Activated CD4-positive, alpha-beta T cell treated with anti-CD3 and anti-CD28 coated beads for 48 hours (primary cell): ENCODE results near the gene PEX14.
A peak's percentile ranks its signal among the peaks of the same experiment; 100 is the strongest.

ENCODE experiments used
- DNase-seq: peaks from one replicate; pipeline ENCODE4 v3.0.0-alpha.2; 2020

Gene PEX14

DNA sequence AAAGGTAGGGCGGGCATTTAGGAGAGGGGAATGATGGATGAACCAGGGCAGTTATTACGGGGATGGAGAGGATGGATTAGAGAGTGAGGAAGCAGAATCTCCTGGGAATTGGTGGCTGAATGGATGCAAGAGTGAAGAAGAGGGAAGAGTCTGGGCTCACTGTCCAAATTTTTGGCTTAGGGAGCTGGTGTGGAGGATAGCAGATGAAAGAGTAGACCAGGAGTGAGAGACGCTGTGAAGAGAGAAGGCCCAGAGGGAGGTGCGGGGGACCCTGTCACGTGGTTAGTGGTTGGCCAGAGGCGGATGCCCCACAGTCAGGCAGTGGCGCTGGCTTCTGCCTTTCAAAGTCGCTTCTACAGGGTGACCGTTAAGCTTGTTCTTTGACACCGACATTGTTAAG, 78.4 kb downstream of the PEX14 start:
- DNase-seq: no peak

DNA sequence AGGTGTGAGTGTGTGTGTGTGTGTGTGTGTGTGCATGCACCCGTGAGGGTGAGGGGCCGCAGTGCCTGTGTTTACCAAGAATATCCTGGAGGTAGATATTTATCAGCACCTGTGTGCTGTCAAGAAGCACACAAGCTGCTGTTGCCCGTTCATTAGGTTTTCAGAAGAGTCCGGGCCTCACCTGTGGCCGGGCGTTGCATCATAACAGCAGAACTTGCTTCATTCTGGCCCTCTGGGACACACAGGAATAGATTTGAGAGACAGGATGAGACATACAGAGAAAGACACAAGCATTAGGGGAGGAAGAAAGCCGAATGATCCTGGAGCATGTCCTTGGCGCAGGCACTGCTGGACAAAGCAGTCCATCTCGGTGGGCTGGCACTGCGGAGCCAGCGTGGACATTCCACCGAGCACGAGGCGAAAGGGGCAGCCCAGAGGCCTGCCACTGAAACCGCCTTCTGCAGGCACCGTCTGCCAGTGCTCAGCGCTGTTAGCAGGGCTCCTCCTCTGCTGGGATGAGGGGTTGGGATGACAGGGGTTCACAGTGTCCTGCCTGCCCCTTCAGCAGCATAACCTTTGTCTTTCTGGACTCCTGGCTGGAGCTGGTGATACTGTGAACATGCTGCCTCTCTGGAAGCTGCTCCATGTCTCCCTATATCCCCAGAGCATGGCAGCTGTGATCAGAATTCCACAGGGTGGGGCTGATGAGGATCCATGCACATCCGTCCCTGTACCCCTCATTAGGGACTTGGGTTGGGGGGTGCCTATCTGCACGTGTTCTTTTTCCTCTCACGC, 81.1 kb downstream of the PEX14 start:
- no peak for DNase-seq

DNA sequence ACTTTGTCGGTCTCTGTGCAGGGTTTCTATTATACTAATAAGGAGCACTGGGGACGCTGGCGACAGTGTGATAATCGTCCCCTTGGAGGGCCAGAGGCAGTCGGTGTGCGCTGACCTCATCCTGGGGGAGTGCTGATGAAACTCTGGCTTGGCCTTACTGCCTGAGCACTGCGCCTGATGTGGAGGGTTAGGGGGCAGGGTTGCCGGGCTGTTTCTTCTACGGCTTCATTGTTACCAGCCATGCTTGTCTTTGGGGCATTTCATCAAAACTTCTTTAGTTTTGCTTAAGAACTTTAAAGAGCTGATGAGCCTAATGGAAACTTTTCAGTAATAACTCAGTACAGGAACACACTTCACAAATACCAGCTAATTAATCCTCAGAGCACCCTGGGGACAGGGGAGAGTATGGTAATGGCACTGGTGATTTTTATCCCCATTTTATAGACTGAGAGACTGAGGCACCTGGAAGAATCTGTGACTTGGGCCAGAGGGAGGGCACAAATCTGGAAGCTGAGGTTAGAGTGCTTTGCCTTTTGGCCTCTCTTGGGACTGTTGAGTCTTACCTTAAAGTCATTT, 81.8 kb downstream of the PEX14 start:
- no peak for DNase-seq

DNA sequence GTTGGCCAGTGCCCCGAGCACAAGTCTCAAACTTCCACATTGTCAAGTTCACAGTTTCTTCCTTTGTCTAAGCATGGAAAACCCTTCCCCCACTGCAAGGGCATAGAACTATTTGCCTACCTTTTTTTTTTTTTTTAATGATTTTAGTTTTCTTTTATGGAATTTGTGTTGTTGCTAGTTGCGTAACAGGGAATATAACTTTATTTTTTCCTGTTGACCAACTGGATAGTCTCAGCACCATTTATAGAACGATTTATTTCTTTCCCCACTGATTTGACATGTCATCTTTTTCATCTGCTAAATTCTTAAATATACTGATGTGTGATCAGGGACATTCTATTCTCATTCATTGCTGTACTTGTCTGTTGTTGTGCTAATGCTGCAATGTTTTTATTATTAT, 83.0 kb downstream of the PEX14 start:
- no peak for DNase-seq

DNA sequence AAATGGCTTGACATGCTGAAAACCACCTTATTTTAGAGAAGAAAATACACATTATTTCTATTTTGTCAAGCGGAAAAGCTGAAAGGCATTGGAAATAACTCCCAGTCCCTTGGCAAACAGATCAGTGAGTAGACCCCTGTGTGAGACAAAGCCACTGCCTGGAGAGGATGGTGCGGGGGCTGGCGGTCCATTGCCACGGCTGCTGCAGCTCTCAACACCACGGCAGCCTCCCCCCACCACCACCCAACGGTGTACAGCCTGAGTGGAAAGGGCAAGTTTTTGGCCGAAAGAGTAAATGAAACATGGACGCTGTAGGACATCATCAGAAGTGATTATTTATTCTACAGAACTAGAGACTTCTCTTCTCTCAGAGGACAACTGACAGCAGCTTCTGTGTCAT, 84.6 kb downstream of the PEX14 start:
- no peak for DNase-seq

DNA sequence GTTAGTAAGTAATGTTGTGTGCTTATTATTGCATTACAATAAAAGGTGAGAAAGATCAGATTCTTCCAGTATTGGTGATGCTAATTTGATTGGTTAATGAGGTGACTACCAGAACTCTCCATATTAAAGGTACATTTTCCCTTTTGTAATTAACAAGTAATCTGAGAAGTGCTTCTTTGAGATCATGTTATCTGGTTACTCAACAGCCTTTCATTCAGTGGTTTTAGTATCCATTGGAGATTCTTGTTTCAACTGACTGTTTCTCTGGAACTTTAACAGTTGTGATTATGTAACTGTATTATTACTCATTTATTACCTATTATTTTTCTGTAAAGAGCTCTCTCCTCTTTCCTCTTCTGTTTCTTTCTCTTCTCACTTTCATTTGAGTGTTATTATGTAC, 86.7 kb downstream of the PEX14 start:
- DNase-seq: no peak

DNA sequence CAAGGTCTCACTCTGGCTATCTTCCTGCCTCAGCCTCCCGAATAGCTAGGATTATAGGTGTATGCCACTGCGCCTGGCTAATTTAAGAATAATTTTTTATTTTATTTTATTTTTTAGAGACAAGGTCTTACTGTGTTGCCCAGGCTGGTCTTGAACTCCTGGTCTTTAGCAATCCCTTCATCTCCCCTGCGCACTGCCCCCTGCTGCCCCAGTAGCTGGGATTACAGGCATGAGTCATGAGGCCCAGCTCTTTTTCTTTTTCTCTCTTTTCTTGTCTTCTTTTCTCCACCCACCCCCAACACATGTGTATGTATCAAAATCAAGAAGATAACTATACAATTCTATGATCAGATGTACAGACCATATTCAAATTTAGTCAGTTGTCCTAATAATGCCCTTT, 87.2 kb downstream of the PEX14 start:
- DNase-seq: peak; percentile 24

DNA sequence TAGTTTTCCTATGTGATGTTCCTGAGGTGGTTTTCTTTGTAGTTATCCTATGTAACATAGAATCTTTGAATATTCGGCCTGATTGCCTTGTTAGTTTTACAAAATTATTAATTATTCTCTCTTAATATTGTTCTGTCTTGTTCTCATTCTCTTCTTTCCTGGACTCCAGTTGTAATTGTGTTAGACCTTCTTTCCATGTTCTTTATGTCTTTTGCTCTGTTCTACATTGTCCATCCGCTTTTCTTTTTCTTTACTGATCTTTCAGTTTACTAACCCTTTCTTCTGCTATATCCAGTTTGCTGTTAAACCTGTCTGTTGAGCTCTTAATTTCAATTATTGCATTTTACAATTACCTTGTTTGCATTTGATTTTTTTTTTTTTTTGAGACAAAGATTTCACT, 89.3 kb downstream of the PEX14 start:
- no peak for DNase-seq

DNA sequence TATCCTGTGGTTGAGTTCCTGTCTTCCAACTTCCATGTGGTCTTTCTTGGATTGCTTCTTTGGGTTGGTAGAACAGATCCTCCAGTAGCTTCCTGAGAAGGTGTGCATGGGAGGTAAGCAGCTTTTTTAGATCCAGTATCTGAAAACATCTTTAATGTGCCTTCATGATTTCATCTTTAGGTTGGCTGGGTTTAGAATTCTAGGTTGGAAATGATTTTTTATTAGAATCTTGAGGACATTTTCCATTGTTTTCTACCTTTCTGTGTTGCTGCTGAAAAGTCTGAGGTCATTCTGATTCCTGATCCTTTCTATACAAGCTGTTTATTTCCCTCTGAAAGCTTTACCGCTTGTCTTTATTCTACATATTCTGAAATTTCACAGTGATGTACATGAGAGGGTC, 94.8 kb downstream of the PEX14 start:
- DNase-seq: no peak

DNA sequence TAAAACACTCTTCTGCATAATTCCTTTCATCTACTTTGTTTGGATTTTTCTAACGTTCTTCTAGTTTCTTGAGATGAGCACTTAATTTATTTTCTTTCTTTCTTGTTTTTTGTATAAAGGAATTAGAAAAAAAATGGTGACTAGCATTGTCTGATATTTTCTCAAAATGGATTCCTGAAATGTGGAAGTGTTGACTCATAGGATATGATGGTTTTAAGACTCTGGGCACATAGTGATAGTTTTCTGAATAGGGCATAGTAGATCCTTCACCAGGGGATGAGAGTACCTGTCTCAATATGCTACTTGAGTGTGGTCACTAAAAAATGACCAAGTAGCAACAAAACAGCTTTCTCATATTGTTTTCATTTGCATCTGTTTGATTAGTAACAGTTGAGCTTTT, 100.9 kb downstream of the PEX14 start:
- DNase-seq: no peak

DNA sequence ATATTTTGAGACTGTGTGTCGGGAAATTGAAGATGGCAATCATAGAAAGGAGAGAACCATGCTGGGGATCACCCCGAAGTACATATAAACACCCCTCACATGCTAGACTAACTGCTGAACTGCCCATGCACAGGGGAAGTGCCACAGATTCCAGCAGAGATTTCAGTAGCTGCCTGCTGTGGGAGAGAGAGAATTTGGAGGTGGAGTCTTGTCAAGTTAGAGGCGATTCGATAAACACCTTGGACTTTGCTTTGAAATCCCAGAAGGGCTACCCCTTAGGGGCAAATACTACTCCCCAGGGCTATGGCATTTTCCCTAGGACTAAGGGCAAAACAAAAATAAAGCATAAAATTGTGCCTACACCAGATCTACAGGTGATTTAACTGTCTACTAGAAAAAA, 103.3 kb downstream of the PEX14 start:
- DNase-seq: no peak

DNA sequence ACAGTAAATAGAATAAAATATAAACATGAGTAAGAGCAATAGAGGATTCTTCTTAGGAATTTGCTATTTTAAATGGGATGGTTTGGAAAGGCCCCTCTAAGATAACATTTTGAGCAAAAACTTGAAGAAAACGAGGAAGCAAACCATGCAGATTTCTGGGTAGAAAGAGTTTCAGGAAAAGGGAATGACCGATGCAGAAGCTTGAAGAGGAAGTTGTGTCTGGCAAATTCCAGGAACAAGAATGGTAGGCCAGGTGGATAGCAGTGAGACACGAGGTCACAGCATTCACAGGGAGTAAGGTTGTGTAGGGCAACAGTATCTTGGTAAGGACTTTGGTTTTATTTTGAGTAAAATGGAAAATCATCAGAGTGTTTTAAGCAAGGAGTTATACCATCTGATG, 108.9 kb downstream of the PEX14 start:
- no peak for DNase-seq

DNA sequence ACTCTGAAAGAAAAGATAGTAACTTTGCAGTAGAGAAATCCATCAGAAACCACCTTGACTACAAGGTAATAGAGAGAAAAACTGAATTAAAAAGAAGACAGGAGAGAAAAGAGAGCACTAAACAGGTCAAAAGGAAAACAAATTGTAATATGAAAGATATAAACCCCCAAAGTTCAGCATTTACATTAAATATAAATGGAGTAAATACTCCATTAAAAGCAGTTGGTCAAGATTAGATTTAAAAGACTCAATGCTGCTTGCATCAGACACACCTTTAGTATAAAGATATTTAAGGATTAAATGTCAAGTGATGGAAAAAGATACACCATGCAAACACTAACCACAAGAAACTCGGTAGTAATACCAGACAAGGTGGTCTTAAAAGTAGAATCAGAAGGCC, 110.5 kb downstream of the PEX14 start:
- no peak for DNase-seq

DNA sequence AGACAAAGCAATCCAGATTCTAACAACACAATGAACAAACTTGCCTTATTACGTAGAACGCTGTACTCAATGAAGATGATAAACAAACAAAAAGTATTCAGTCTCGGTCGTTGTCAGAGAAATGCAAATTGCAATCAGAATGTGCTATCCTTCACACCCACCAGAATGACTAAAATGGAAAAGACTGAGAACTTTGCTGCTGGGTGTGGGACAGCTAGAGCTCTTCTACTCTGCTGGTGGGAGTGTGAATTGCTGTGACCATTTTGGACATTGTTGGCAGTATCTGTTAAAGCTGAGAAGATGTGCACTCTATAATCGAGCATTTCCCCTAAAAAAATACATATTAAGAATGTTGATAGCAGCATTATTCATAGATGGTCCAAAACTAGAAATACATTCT, 111.4 kb downstream of the PEX14 start:
- DNase-seq: no peak

DNA sequence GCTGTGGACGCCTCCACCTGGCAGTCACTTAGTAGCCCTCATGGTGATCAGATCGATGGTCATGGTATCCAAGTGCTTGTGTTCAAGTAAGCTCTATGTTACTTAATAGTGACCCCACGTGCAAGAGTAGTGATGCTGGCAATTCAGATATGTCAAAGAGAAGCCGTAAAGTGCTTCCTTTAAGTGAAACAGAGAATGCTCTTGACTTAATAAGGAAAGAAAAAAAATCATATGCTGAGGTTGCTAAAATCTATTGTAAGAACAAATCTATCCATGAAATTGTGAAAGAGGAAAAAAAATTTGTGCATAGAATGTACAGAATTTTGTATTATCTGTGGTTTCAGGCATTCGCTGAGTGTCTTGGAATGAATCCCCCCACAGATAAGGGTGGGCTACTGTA, 113.9 kb downstream of the PEX14 start:
- no peak for DNase-seq

DNA sequence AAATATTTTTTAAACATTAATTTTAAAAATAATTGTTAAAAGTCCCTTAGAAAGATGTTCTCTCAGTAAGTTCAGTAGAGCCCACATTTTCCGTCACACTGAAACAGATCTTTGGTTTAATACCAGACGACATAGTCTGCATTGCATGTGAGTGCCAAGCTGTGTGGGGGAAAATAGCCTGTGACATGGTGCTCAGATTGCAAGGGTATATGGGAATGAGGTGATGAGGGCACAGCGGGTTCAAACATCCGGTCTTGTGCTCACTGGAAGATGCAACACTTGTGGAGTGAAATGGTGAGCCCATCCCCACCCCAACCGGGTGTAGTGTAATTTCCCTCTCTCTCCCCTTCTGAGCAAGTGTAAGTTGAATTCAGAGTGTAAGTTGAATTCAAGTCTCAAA, 114.3 kb downstream of the PEX14 start:
- DNase-seq: no peak

DNA sequence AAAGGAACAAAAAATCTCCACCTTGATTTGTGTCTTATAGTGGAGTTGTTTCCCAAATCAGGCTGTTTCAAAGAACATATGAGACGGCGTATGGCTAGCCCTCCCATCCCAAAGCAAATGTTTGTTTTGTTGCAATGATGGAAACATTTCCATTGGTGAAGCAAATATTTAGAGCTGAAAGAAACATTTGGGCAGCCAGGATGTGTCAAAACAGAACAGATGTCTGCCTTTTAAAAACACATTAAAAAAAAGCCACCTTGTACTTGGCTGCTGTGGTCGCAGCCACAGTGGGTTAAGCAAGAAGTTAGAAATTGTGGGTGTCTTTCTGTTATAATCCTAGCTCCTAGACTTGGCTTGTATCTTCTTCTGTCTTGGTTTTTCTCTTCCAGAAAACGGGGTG, 116.3 kb downstream of the PEX14 start:
- no peak for DNase-seq

DNA sequence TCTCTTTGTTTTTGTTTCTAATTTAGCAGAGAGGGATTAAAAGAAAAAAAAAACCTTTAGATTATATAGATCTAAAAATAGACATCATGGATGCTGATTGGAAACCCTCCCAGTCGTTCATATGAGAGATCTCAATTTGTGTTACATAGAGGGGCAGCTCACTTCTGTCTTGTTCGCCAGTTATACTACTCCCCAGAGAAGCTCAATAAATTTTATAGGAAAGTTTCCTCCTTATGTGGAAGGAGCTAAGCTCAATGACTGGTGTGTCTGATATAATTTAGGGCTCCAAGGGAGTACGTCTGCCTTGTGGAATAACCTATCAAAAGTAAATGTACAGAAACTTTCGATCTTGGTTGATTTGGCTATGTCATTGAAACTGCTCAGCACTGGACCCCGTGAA, 117.6 kb downstream of the PEX14 start:
- no peak for DNase-seq

DNA sequence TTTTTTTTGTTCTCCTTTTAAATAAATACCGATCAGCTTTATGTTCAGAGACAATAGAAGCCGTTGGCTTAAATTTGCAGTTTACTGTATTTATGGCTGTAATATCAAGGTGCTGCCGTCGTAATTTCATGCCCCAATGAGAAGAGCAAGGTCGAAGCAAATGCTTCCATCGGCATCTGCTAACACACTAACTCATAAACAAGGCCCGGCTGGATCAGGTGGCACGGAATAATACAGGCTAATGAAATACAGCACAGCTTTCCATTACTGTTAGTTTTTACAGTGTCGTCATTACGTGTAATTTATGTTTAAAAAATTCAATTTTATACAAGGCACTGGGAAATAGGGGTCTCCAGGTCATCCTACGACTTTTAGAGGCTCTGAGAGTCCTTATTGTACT, 119.0 kb downstream of the PEX14 start:
- DNase-seq: no peak

DNA sequence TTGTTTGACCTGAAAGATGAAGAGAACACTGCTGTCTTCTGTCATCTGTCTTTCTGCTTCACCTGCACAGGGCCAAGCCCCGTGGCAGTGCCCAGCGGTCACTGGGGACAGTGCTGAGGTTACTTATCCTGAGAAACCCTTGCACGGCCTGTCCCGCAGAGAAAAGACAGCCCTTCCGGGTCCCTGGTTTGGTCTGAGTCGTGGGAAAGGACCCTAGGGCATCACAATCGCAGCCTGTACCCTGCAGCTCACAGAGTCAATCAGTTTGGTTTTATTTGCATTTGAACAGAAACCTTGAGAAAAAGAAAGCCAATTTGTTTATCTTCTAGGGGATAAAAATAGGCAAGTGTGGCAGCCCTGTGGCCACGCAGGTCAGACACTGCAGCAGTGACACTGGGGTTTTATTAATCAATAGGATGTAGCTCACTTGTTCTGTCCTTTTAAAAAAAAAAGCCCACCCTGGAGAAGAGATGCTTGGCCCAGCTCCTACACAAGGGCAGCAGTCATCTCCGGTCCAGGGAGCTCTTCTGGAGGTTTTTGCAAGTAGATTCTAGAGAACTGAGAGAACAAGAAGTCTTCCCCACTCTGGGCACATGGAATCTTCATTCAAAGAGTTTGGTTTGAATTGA, 120.0 kb downstream of the PEX14 start:
- DNase-seq: no peak

DNA sequence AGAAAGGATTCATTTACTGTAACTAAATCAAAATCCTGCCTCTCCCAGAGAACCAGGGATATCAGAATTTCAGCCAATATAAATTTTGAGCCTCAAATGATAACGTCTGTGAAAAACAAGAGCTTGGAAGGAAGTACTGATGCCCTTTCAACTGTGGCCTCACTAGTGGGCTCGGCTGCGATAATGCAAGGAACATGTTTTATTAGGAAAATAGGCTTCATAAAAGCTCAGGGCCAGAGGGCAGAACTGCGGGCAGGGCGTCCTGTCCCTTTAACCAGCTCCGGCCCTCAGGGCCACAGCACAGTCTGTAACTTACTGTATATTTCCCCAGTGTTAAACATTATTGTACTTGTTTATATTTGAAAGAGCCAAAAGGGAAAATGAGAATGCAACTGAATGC, 122.0 kb downstream of the PEX14 start:
- DNase-seq: no peak

DNA sequence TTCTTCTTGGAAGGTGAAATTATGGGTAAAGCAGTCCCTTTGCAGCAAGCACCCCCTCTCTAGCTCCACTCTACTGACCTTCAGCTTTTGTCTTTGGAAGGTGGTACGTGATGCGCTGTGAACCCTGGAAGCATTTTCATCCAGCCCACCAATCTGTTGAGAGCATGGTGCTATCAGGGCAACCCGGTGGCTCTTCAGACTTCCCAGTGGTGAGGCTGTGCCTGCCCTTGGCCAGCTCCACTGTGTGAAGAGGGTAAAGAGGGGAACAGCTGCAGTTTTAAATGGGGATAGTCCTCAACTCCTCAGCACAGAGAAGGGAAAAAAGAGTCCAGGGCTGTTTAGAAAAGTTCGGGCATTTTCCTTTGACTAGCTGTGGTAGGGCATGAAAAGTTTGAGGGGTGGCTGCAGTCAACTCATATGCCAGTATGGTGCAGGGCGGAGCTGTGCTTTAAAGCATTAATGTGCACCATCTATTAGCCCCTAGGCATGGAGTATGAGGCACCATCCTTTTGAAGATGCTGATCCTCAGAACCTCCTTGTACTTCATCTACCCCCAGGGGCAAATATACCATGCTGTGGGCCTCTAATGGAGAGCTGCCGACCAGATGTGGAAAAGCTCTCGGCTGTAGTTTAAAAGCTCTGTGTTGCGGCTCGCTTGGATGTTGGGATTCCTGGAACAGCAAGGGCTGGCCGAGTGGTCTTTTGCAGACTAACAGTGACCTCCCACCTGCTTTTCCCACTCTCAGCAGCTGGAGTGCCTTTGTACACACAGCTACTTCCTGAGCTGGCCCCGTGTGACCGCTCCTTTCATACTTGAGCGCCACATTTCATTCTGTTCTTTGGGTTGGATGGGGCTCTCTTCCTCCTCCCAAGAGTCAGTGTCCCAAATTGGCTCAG, 123.0 kb downstream of the PEX14 start:
- no peak for DNase-seq

DNA sequence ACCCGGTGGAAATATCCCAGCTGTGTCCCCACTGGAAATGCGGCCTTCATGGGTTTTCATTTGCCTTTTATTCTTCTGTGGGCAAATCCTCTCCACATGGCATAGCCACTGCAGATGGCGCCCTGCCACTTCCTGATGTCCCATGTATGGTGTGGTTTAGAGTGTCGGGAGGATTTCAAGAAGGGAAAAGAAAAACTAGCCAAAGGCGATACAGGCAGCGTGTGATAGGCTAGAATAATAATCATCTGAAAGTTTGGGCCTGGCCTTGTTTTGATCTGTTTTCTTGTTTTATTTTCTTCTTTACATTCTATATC, 123.6 kb downstream of the PEX14 start:
- no peak for DNase-seq
